ENCODE measurements around the gene BHLHE41. TPM values are rescaled to one million over a fixed set of nuclear protein-coding genes. Genes with fewer than 3 reads are reported as not detected.

BHLHE41 gene
- total RNA-seq, 1 experiment from 2014 or later: 147 TPM

DNA sequence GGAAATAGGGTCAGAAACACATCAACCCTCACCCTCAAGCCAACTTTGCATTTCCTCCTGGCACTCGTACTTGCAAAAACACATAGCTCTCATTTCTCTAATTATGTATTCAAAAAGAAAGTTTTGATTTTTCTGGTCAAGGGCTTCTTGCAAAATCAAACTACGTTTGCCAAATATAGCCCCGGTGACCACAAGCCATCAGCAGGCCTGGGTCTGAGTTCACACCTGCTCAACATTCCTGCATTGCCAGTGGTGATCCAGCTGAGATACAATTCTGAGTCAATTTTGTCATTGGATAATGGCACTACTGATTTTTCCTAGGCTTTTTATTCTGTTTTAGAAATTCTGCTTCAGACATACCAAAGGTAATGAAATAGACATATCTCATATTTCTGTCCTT, 10.7 kb upstream of the BHLHE41 start:
- CTCF ChIA-PET: no interaction called here
- BruUV-seq (replicated peaks): no TSS peak
- intact Hi-C loops (cut with micrococcal nuclease; ENCODE audit: unreplicated experiment) (no loop called here), in situ Hi-C loops (cut with HindIII; ENCODE audit: low pct_unique_long_range_greater_than_20kb, low sequenced_read_pairs) (no loop called here)
- TF ChIP-seq, protein P1, sequence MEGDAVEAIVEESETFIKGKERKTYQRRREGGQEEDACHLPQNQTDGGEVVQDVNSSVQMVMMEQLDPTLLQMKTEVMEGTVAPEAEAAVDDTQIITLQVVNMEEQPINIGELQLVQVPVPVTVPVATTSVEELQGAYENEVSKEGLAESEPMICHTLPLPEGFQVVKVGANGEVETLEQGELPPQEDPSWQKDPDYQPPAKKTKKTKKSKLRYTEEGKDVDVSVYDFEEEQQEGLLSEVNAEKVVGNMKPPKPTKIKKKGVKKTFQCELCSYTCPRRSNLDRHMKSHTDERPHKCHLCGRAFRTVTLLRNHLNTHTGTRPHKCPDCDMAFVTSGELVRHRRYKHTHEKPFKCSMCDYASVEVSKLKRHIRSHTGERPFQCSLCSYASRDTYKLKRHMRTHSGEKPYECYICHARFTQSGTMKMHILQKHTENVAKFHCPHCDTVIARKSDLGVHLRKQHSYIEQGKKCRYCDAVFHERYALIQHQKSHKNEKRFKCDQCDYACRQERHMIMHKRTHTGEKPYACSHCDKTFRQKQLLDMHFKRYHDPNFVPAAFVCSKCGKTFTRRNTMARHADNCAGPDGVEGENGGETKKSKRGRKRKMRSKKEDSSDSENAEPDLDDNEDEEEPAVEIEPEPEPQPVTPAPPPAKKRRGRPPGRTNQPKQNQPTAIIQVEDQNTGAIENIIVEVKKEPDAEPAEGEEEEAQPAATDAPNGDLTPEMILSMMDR (IDR thresholded peaks at IDR 0.05): no peak
- TF ChIP-seq, protein P2, sequence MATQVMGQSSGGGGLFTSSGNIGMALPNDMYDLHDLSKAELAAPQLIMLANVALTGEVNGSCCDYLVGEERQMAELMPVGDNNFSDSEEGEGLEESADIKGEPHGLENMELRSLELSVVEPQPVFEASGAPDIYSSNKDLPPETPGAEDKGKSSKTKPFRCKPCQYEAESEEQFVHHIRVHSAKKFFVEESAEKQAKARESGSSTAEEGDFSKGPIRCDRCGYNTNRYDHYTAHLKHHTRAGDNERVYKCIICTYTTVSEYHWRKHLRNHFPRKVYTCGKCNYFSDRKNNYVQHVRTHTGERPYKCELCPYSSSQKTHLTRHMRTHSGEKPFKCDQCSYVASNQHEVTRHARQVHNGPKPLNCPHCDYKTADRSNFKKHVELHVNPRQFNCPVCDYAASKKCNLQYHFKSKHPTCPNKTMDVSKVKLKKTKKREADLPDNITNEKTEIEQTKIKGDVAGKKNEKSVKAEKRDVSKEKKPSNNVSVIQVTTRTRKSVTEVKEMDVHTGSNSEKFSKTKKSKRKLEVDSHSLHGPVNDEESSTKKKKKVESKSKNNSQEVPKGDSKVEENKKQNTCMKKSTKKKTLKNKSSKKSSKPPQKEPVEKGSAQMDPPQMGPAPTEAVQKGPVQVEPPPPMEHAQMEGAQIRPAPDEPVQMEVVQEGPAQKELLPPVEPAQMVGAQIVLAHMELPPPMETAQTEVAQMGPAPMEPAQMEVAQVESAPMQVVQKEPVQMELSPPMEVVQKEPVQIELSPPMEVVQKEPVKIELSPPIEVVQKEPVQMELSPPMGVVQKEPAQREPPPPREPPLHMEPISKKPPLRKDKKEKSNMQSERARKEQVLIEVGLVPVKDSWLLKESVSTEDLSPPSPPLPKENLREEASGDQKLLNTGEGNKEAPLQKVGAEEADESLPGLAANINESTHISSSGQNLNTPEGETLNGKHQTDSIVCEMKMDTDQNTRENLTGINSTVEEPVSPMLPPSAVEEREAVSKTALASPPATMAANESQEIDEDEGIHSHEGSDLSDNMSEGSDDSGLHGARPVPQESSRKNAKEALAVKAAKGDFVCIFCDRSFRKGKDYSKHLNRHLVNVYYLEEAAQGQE (IDR thresholded peaks at IDR 0.05; ENCODE audit: insufficient read depth in 1 of 2, low read depth in 2 of 2, low read length in 1 of 2): no peak
- no peak for TF ChIP-seq TCF7L2 (IDR thresholded peaks at IDR 0.05; ENCODE audit: low read depth, low read length)
- no peak for TF ChIP-seq SIN3A (IDR thresholded peaks at IDR 0.05; ENCODE audit: borderline replicate concordance, insufficient read depth, low read depth, low read length)
- no peak for TF ChIP-seq POLR2AphosphoS5 (IDR thresholded peaks at IDR 0.05; ENCODE audit: low read depth, low read length)
- no peaks in the 10 kb centered on the region for H3K9me3 ChIP-seq (ENCODE audit: control insufficient read depth, insufficient read depth, low read depth, low read length)
- peaks cover 10% of the 10 kb centered on the region for H3K4me1 ChIP-seq (ENCODE audit: control insufficient read depth, insufficient read depth, low read length)
- DNase-seq (ENCODE audit: low read depth, low spot score): no peak
- ATAC-seq: no peak
- 0 out of 2 replicates have a peak overlapping the region, but pooled peaks have one; percentile 17 for H3K27ac ChIP-seq (ENCODE audit: low read length)
- no peak overlapping the region for H3K4me3 ChIP-seq (ENCODE audit: low read depth in 2 of 2, low read length in 2 of 2)
- POLR2A ChIA-PET: interaction anchor here (1.6 kb wide), 1 partner anchor 11 kb away, joined by 18 read pairs; the partner anchor contains the start of gene BHLHE41
- no peaks in the 10 kb centered on the region for H3K27me3 ChIP-seq (ENCODE audit: control insufficient read depth, insufficient read depth, low read length)
- no peaks in the 10 kb centered on the region for H3K36me3 ChIP-seq (ENCODE audit: control insufficient read depth, insufficient read depth, low read length)

DNA sequence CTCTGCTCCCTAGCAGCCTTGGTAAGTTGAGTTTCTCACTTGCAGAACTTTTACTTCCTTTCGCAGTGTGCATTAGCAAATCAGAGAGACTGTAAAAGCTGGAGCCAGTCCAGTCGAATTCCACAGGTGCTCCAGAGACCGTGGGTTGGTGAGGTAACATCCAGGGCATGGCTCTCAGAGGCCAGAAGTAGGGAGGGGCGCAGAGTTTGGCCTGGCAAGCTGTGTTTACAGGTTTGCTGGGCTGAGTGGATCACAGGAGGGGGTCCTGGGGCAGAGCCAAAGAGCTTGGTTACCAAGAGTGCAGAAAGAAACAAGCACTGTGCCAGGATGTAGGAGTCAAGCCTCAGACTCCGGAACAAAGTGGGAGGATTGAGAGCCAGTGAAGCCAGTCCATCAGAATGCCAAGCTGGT, 10.2 kb upstream of the BHLHE41 start:
- TF ChIP-seq POLR2AphosphoS5 (IDR thresholded peaks at IDR 0.05; ENCODE audit: low read depth, low read length) (no peak), TCF7L2 (IDR thresholded peaks at IDR 0.05; ENCODE audit: low read depth, low read length) (no peak), SIN3A (IDR thresholded peaks at IDR 0.05; ENCODE audit: borderline replicate concordance, insufficient read depth, low read depth, low read length) (no peak)
- TF ChIP-seq, protein P1 (IDR thresholded peaks at IDR 0.05): no peak
- TF ChIP-seq, protein P2 (IDR thresholded peaks at IDR 0.05; ENCODE audit: insufficient read depth in 1 of 2, low read depth in 2 of 2, low read length in 1 of 2): no peak

More for the DNA sequence above, 10.2 kb upstream of the BHLHE41 start:
- intact Hi-C loops (cut with micrococcal nuclease; ENCODE audit: unreplicated experiment) (no loop called here), in situ Hi-C loops (cut with HindIII; ENCODE audit: low pct_unique_long_range_greater_than_20kb, low sequenced_read_pairs) (no loop called here)
- ChIA-PET CTCF (no interaction called here), POLR2A (interaction anchor here (1.6 kb wide), 1 partner anchor 10 kb away, joined by 18 read pairs; the partner anchor contains the start of gene BHLHE41)
- Histone ChIP-seq H3K27ac (ENCODE audit: low read length) (peak overlapping the region; percentile 52; the same call in 1 of the 2 replicates), H3K36me3 (ENCODE audit: control insufficient read depth, insufficient read depth, low read length) (no peaks in the 10 kb centered on the region), H3K4me3 (ENCODE audit: low read depth in 2 of 2, low read length in 2 of 2) (no peak overlapping the region), H3K9me3 (ENCODE audit: control insufficient read depth, insufficient read depth, low read depth, low read length) (no peaks in the 10 kb centered on the region), H3K27me3 (ENCODE audit: control insufficient read depth, insufficient read depth, low read length) (no peaks in the 10 kb centered on the region), H3K4me1 (ENCODE audit: control insufficient read depth, insufficient read depth, low read length) (peaks cover 10% of the 10 kb centered on the region)
- DNase-seq (ENCODE audit: low read depth, low spot score) (no peak), ATAC-seq (peak; percentile 75)
- BruUV-seq (replicated peaks): no TSS peak

All from Panc1 (cell line).